GM23338 (cell line): ENCODE measurements around the gene NIM1K. TPM values are rescaled to one million over a fixed set of nuclear protein-coding genes. Genes with fewer than 3 reads are reported as not detected.

Experiments
- ATAC-seq: fragments of 200-7000 bp; cut with Tn5 transposase; 3 replicates; pipeline ENCODE4 v1.9.1; 2020
- DNase-seq: peaks from one replicate; pipeline ENCODE4 v3.0.0-alpha.2; 2015; ENCODE audit warnings: low spot score
- H2AFZ ChIP-seq: fragments of 200-600 bp; sonication (generic); 2 replicates; pipeline ENCODE4 v1.8.0; 2016; ENCODE audit warnings: antibody characterized with exemption, mild to moderate bottlenecking, moderate library complexity
- H3F3A ChIP-seq: fragments of 200-600 bp; sonication (generic); replicated peaks from 2 replicates; pipeline ENCODE4 v1.8.0; 2017; ENCODE audit warnings: antibody characterized with exemption, mixed run types, low read depth
- H3K27ac ChIP-seq: fragments of 200-600 bp; sonication (generic); 2 replicates; pipeline ENCODE4 v1.6.1; 2016; ENCODE audit warnings: low read depth
- H3K27me3 ChIP-seq: fragments of 200-600 bp; sonication (generic); 2 replicates; pipeline ENCODE4 v1.8.0; 2016; ENCODE audit warnings: mild to moderate bottlenecking, mixed run types, moderate library complexity; ENCODE audit not compliant: insufficient read depth
- H3K36me3 ChIP-seq: fragments of 200-600 bp; sonication (generic); 2 replicates; pipeline ENCODE4 v1.8.0; 2016; ENCODE audit warnings: mild to moderate bottlenecking; ENCODE audit not compliant: insufficient read depth
- H3K4me1 ChIP-seq: fragments of 200-600 bp; sonication (generic); 2 replicates; pipeline ENCODE4 v1.8.0; 2016; ENCODE audit warnings: mild to moderate bottlenecking, moderate library complexity; ENCODE audit not compliant: insufficient read depth
- H3K4me2 ChIP-seq: fragments of 200-600 bp; sonication (generic); 2 replicates; pipeline ENCODE4 v1.7.1; 2017; ENCODE audit warnings: mixed run types
- H3K4me3 ChIP-seq: fragments of 200-600 bp; sonication (generic); 2 replicates; pipeline ENCODE4 v1.6.1; 2016; ENCODE audit warnings: mixed run types
- H3K79me2 ChIP-seq: fragments of 200-600 bp; sonication (generic); replicated peaks from 2 replicates; pipeline ENCODE4 v1.8.0; 2017; ENCODE audit warnings: mild to moderate bottlenecking; ENCODE audit not compliant: insufficient read depth
- H3K9me2 ChIP-seq: fragments of 200-600 bp; sonication (generic); 2 replicates; pipeline ENCODE4 v1.8.0; 2017; ENCODE audit not compliant: insufficient read depth
- H4K20me1 ChIP-seq: fragments of 200-600 bp; sonication (generic); replicated peaks from 2 replicates; pipeline ENCODE4 v1.8.0; 2017; ENCODE audit warnings: mild to moderate bottlenecking; ENCODE audit not compliant: insufficient read depth
- H3K27ac Mint-ChIP-seq: 2 replicates; pipeline ENCODE4 v1.8.0; 2020; ENCODE audit warnings: inconsistent platforms, mild to moderate bottlenecking, moderate library complexity, mixed read lengths
- H3K27me3 Mint-ChIP-seq: 3 replicates; pipeline ENCODE4 v1.8.0; 2022; ENCODE audit warnings: low read depth, mild to moderate bottlenecking, moderate library complexity, mixed read lengths, inconsistent platforms; ENCODE audit not compliant: insufficient read depth, poor library complexity
- H3K36me3 Mint-ChIP-seq: 3 replicates; pipeline ENCODE4 v1.8.0; 2021; ENCODE audit warnings: low read depth, mild to moderate bottlenecking, inconsistent platforms, moderate library complexity, mixed read lengths
- H3K4me1 Mint-ChIP-seq: 3 replicates; pipeline ENCODE4 v1.8.0; 2020; ENCODE audit warnings: mild to moderate bottlenecking, inconsistent platforms, mixed read lengths
- H3K4me3 Mint-ChIP-seq: 3 replicates; pipeline ENCODE4 v1.8.0; 2021; ENCODE audit warnings: moderate library complexity, mild to moderate bottlenecking, inconsistent platforms, mixed read lengths
- H3K9me3 Mint-ChIP-seq: 3 replicates; pipeline ENCODE4 v1.8.0; 2020; ENCODE audit warnings: moderate library complexity, mild to moderate bottlenecking, inconsistent platforms, mixed read lengths
- CREB1 ChIP-seq: fragments of 250-450 bp; sonication (Bioruptor Pico); IDR thresholded peaks from 2 replicates; pipeline ENCODE4 v1.5.0; 2020; ENCODE audit warnings: low read depth, mild to moderate bottlenecking, moderate library complexity
- EZH2 ChIP-seq: fragments of 200-600 bp; sonication (generic); IDR thresholded peaks from one replicate; pipeline ENCODE4 v1.8.0; 2017; ENCODE audit warnings: antibody characterized with exemption, mild to moderate bottlenecking, low read depth; ENCODE audit not compliant: unreplicated experiment
- EZH2phosphoT487 ChIP-seq: fragments of 200-600 bp; sonication (generic); IDR thresholded peaks from one replicate; pipeline ENCODE4 v1.8.1; 2018; ENCODE audit warnings: antibody characterized with exemption; ENCODE audit not compliant: unreplicated experiment
- JUNB ChIP-seq: IDR thresholded peaks from one replicate; pipeline ENCODE4 v1.6.1; 2016; ENCODE audit warnings: antibody characterized with exemption; ENCODE audit not compliant: unreplicated experiment
- NANOG ChIP-seq: IDR thresholded peaks from 2 replicates; pipeline ENCODE4 v1.6.1; 2016; ENCODE audit warnings: antibody characterized with exemption, borderline replicate concordance
- POLR2AphosphoS5 ChIP-seq: IDR thresholded peaks from 2 replicates; pipeline ENCODE4 v1.6.1; 2016; ENCODE audit warnings: antibody characterized with exemption, low read depth
- STAT1 ChIP-seq: IDR thresholded peaks from one replicate; pipeline ENCODE4 v1.6.1; 2016; ENCODE audit warnings: antibody characterized with exemption; ENCODE audit not compliant: unreplicated experiment
- ZNF114 ChIP-seq: fragments of 250-450 bp; sonication (Bioruptor Pico); IDR thresholded peaks from 2 replicates; pipeline ENCODE4 v1.5.0; 2020; ENCODE audit warnings: mild to moderate bottlenecking, moderate library complexity
- ZNF331 ChIP-seq: fragments of 250-450 bp; sonication (Bioruptor Pico); IDR thresholded peaks from 2 replicates; pipeline ENCODE4 v1.5.0; 2020; ENCODE audit warnings: low read depth, mild to moderate bottlenecking, moderate library complexity
- polyA plus RNA-seq: library from polyadenylated mRNA; unstranded; fragments of >200 nt; fragmentation: Nextera tagmentation; extraction: Ambion mirVana; gene quantifications from 2 replicates; pipeline ENCODE4 v1.2.1, GENCODE V29; 2016
- total RNA-seq: library from RNA; depleted of rRNA; stranded (reverse); fragments of >200 nt; shearing (Covaris generic); gene quantifications from 2 replicates; pipeline ENCODE4 v1.2.3, GENCODE V29; 2014
- TF ChIP-seq, protein P1 (sequence below), 2 experiments: fragments of 200-600 bp in 1 of 2; sonication (generic) in 1 of 2; conservative IDR thresholded peaks; 2 replicates each; pipeline versions ENCODE4 v1.5.1 to v1.6.1; 2016 to 2017; ENCODE audit warnings: antibody characterized with exemption in 2 of 2, low read depth in 2 of 2, mild to moderate bottlenecking in 2 of 2, moderate library complexity in 1 of 2
- TF ChIP-seq, protein P2 (sequence below): fragments of 250-450 bp; sonication (Bioruptor Pico); IDR thresholded peaks from 2 replicates; pipeline ENCODE4 v1.5.0; 2020; ENCODE audit warnings: mild to moderate bottlenecking, moderate library complexity
- TF ChIP-seq, protein P3 (sequence below): IDR thresholded peaks from 2 replicates; pipeline ENCODE4 v1.6.1; 2016; ENCODE audit warnings: antibody characterized with exemption
- TF ChIP-seq, protein P4 (sequence below): IDR thresholded peaks from one replicate; pipeline ENCODE4 v1.6.1; 2018; ENCODE audit warnings: antibody characterized with exemption; ENCODE audit not compliant: unreplicated experiment

The NIM1K gene
- total and polyA plus RNA-seq, 2 experiments from 2014 or later: not detected

DNA sequence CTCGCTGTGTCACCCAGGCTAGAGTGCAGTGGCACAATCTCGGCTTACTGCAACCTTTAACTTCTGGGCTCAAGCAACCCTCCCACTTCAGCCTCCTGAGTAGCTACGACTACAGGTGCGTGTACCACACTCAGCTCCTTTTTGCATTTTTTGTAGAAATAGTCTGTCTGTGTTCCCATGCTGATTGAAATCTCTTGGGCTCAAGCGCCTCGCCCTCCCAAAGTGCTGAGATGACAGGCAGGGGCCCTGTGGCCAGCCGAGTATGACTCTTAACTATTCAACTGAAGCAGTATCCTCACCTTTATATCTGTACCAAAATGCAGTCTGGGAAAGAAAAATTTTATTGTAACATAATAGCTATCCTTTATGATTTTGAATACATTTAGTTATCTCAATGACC is 12.2 kb upstream of the NIM1K start:
- Mint-ChIP-seq H3K4me1 (peaks cover 32% of the 10 kb centered on the region), H3K4me3 (no peak overlapping the region), H3K27ac (peak overlapping the region; percentile 72), H3K9me3 (no peaks in the 10 kb centered on the region), H3K36me3 (peaks cover 6% of the 10 kb centered on the region; the same call in 2 of the 3 replicates), H3K27me3 (peaks cover 3% of the 10 kb centered on the region)
- Histone ChIP-seq H4K20me1 (0 out of 2 replicates have a peak, but pooled peaks cover 7% of the 10 kb centered on the region), H3K4me3 (0 out of 2 replicates have a peak overlapping the region, but pooled peaks have one; percentile 5), H3F3A (0 out of 2 replicates have a peak, but pooled peaks cover 5% of the 10 kb centered on the region), H3K9me2 (no peaks in the 10 kb centered on the region; the same call in 1 of the 2 replicates), H3K79me2 (no peaks in the 10 kb centered on the region), H3K4me2 (peak overlapping the region; percentile 51), H3K4me1 (peaks cover 23% of the 10 kb centered on the region), H3K27ac (peak overlapping the region; percentile 4; the same call in 1 of the 2 replicates), H3K36me3 (no peaks in the 10 kb centered on the region), H2AFZ (no peak overlapping the region), H3K27me3 (no peaks in the 10 kb centered on the region)
- DNase-seq: no peak
- TF ChIP-seq, protein P1, sequence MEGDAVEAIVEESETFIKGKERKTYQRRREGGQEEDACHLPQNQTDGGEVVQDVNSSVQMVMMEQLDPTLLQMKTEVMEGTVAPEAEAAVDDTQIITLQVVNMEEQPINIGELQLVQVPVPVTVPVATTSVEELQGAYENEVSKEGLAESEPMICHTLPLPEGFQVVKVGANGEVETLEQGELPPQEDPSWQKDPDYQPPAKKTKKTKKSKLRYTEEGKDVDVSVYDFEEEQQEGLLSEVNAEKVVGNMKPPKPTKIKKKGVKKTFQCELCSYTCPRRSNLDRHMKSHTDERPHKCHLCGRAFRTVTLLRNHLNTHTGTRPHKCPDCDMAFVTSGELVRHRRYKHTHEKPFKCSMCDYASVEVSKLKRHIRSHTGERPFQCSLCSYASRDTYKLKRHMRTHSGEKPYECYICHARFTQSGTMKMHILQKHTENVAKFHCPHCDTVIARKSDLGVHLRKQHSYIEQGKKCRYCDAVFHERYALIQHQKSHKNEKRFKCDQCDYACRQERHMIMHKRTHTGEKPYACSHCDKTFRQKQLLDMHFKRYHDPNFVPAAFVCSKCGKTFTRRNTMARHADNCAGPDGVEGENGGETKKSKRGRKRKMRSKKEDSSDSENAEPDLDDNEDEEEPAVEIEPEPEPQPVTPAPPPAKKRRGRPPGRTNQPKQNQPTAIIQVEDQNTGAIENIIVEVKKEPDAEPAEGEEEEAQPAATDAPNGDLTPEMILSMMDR (conservative IDR thresholded peaks at IDR 0.05; ENCODE audit: low read depth in 2 of 2): no peak
- TF ChIP-seq NANOG: no peak
- TF ChIP-seq, protein P2, sequence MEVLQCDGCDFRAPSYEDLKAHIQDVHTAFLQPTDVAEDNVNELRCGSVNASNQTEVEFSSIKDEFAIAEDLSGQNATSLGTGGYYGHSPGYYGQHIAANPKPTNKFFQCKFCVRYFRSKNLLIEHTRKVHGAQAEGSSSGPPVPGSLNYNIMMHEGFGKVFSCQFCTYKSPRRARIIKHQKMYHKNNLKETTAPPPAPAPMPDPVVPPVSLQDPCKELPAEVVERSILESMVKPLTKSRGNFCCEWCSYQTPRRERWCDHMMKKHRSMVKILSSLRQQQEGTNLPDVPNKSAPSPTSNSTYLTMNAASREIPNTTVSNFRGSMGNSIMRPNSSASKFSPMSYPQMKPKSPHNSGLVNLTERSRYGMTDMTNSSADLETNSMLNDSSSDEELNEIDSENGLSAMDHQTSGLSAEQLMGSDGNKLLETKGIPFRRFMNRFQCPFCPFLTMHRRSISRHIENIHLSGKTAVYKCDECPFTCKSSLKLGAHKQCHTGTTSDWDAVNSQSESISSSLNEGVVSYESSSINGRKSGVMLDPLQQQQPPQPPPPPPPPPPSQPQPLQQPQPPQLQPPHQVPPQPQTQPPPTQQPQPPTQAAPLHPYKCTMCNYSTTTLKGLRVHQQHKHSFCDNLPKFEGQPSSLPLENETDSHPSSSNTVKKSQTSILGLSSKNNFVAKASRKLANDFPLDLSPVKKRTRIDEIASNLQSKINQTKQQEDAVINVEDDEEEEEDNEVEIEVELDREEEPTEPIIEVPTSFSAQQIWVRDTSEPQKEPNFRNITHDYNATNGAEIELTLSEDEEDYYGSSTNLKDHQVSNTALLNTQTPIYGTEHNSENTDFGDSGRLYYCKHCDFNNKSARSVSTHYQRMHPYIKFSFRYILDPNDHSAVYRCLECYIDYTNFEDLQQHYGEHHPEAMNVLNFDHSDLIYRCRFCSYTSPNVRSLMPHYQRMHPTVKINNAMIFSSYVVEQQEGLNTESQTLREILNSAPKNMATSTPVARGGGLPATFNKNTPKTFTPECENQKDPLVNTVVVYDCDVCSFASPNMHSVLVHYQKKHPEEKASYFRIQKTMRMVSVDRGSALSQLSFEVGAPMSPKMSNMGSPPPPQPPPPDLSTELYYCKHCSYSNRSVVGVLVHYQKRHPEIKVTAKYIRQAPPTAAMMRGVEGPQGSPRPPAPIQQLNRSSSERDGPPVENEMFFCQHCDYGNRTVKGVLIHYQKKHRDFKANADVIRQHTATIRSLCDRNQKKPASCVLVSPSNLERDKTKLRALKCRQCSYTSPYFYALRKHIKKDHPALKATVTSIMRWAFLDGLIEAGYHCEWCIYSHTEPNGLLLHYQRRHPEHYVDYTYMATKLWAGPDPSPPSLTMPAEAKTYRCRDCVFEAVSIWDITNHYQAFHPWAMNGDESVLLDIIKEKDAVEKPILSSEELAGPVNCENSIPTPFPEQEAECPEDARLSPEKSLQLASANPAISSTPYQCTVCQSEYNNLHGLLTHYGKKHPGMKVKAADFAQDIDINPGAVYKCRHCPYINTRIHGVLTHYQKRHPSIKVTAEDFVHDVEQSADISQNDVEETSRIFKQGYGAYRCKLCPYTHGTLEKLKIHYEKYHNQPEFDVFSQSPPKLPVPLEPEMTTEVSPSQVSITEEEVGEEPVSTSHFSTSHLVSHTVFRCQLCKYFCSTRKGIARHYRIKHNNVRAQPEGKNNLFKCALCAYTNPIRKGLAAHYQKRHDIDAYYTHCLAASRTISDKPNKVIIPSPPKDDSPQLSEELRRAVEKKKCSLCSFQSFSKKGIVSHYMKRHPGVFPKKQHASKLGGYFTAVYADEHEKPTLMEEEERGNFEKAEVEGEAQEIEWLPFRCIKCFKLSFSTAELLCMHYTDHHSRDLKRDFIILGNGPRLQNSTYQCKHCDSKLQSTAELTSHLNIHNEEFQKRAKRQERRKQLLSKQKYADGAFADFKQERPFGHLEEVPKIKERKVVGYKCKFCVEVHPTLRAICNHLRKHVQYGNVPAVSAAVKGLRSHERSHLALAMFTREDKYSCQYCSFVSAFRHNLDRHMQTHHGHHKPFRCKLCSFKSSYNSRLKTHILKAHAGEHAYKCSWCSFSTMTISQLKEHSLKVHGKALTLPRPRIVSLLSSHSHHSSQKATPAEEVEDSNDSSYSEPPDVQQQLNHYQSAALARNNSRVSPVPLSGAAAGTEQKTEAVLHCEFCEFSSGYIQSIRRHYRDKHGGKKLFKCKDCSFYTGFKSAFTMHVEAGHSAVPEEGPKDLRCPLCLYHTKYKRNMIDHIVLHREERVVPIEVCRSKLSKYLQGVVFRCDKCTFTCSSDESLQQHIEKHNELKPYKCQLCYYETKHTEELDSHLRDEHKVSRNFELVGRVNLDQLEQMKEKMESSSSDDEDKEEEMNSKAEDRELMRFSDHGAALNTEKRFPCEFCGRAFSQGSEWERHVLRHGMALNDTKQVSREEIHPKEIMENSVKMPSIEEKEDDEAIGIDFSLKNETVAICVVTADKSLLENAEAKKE (CRISPR knock-in tag): no peak
- no peak for TF ChIP-seq ZNF114 (CRISPR knock-in tag)
- TF ChIP-seq ZNF331 (CRISPR knock-in tag): no peak
- no peak for TF ChIP-seq CREB1 (CRISPR knock-in tag)
- no peak for TF ChIP-seq STAT1
- TF ChIP-seq, protein P3, sequence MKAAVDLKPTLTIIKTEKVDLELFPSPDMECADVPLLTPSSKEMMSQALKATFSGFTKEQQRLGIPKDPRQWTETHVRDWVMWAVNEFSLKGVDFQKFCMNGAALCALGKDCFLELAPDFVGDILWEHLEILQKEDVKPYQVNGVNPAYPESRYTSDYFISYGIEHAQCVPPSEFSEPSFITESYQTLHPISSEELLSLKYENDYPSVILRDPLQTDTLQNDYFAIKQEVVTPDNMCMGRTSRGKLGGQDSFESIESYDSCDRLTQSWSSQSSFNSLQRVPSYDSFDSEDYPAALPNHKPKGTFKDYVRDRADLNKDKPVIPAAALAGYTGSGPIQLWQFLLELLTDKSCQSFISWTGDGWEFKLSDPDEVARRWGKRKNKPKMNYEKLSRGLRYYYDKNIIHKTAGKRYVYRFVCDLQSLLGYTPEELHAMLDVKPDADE: no peak
- TF ChIP-seq, protein P4, sequence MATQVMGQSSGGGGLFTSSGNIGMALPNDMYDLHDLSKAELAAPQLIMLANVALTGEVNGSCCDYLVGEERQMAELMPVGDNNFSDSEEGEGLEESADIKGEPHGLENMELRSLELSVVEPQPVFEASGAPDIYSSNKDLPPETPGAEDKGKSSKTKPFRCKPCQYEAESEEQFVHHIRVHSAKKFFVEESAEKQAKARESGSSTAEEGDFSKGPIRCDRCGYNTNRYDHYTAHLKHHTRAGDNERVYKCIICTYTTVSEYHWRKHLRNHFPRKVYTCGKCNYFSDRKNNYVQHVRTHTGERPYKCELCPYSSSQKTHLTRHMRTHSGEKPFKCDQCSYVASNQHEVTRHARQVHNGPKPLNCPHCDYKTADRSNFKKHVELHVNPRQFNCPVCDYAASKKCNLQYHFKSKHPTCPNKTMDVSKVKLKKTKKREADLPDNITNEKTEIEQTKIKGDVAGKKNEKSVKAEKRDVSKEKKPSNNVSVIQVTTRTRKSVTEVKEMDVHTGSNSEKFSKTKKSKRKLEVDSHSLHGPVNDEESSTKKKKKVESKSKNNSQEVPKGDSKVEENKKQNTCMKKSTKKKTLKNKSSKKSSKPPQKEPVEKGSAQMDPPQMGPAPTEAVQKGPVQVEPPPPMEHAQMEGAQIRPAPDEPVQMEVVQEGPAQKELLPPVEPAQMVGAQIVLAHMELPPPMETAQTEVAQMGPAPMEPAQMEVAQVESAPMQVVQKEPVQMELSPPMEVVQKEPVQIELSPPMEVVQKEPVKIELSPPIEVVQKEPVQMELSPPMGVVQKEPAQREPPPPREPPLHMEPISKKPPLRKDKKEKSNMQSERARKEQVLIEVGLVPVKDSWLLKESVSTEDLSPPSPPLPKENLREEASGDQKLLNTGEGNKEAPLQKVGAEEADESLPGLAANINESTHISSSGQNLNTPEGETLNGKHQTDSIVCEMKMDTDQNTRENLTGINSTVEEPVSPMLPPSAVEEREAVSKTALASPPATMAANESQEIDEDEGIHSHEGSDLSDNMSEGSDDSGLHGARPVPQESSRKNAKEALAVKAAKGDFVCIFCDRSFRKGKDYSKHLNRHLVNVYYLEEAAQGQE: no peak
- TF ChIP-seq EZH2: no peak
- TF ChIP-seq EZH2phosphoT487: no peak
- no peak for TF ChIP-seq POLR2AphosphoS5
- no peak for TF ChIP-seq JUNB
- ATAC-seq: peak; percentile 47; the same call in 2 of the 3 replicates
